Esophagus muscularis mucosa (tissue), 4 donors: ENCODE results near the gene EPHB1.

ENCODE experiments used
- CTCF ChIP-seq, 3 experiments: fragments of 200-600 bp in 2 of 3; fragments of 450-650 bp in 1 of 3; sonication (generic) in 2 of 3; IDR thresholded peaks; one replicate each; pipeline ENCODE4 v1.5.1; 2017 to 2019; ENCODE audit warnings: antibody characterized with exemption in 3 of 3, mild to moderate bottlenecking in 2 of 3, moderate library complexity in 1 of 3
- EP300 ChIP-seq: sonication (generic); formaldehyde crosslinking; IDR thresholded peaks from one replicate; pipeline ENCODE4 v1.6.1; 2017; ENCODE audit warnings: antibody characterized with exemption
- POLR2AphosphoS5 ChIP-seq, 2 donors: sonication (generic); formaldehyde crosslinking; IDR thresholded peaks; one replicate each; pipeline ENCODE4 v1.6.1; 2017; ENCODE audit warnings: antibody characterized with exemption in 2 of 2

GRCh38 chr3:134804508-134805480, 9.7 kb downstream of the EPHB1 start:
- TF ChIP-seq CTCF (IDR thresholded peaks at IDR 0.05) (no peak), POLR2AphosphoS5 (IDR thresholded peaks at IDR 0.05) (no peak), EP300 (no peak)
